Measurements from ENCODE around the gene NTNG2.
A peak's percentile ranks its signal among the peaks of the same experiment; 100 is the strongest.

Gene NTNG2

GRCh38 chr9:132236662-132237311 is 74.9 kb downstream of the NTNG2 start:
- H3K4me3 ChIP-seq (ENCODE audit: low read depth, low read length) = no peak overlapping the region
- TF ChIP-seq CTCF (IDR thresholded peaks at IDR 0.05; ENCODE audit: borderline replicate concordance, insufficient read depth, low read depth, low read length) = no peak

- H3K4me3 ChIP-seq (ENCODE audit: low read depth, low read length) = no peak overlapping the region
- TF ChIP-seq CTCF (IDR thresholded peaks at IDR 0.05; ENCODE audit: borderline replicate concordance, insufficient read depth, low read depth, low read length) = no peak
Measured at GRCh38 chr9:132237481-132237880, 75.6 kb downstream of the NTNG2 start.

GRCh38 chr9:132238026-132238972 is 76.4 kb downstream of the NTNG2 start:
- H3K4me3 ChIP-seq (ENCODE audit: low read depth, low read length) = no peak overlapping the region
- no peak for TF ChIP-seq CTCF (IDR thresholded peaks at IDR 0.05; ENCODE audit: borderline replicate concordance, insufficient read depth, low read depth, low read length)

- no peak for TF ChIP-seq CTCF (IDR thresholded peaks at IDR 0.05; ENCODE audit: borderline replicate concordance, insufficient read depth, low read depth, low read length)
- H3K4me3 ChIP-seq (ENCODE audit: low read depth, low read length) = no peak overlapping the region
Measured at GRCh38 chr9:132238992-132239391, 77.1 kb downstream of the NTNG2 start.

GRCh38 chr9:132239518-132239917 is 77.7 kb downstream of the NTNG2 start:
- no peak overlapping the region for H3K4me3 ChIP-seq (ENCODE audit: low read depth, low read length)
- TF ChIP-seq CTCF (IDR thresholded peaks at IDR 0.05; ENCODE audit: borderline replicate concordance, insufficient read depth, low read depth, low read length) = no peak

GRCh38 chr9:132239999-132240840 is 78.4 kb downstream of the NTNG2 start:
- peak overlapping the region; percentile 15 for H3K4me3 ChIP-seq (ENCODE audit: low read depth, low read length)
- no peak for TF ChIP-seq CTCF (IDR thresholded peaks at IDR 0.05; ENCODE audit: borderline replicate concordance, insufficient read depth, low read depth, low read length)
